Ectodermal cell (in vitro differentiated cells): Measurements from ENCODE around the gene CACNA2D3.

Source experiments
- H3K27ac ChIP-seq: 2 replicates; pipeline ENCODE4 v1.7.0; 2013; ENCODE audit warnings: mild to moderate bottlenecking, low read depth, low read length; ENCODE audit not compliant: insufficient read depth, poor library complexity, severe bottlenecking
- H3K27me3 ChIP-seq: 2 replicates; pipeline ENCODE4 v1.7.0; 2013; ENCODE audit warnings: mild to moderate bottlenecking, low read length; ENCODE audit not compliant: insufficient read depth, control insufficient read depth, poor library complexity, severe bottlenecking
- H3K36me3 ChIP-seq: one replicate; pipeline ENCODE4 v1.7.0; 2013; ENCODE audit warnings: low read length; ENCODE audit not compliant: control insufficient read depth, insufficient read depth
- H3K4me1 ChIP-seq: one replicate; pipeline ENCODE4 v1.7.0; 2013; ENCODE audit warnings: low read length; ENCODE audit not compliant: control insufficient read depth, insufficient read depth
- H3K4me3 ChIP-seq: 2 replicates; pipeline ENCODE4 v1.7.0; 2013; ENCODE audit warnings: low read depth, low read length, control low read depth; ENCODE audit not compliant: insufficient read depth
- H3K9me3 ChIP-seq: 2 replicates; pipeline ENCODE4 v1.7.0; 2013; ENCODE audit warnings: mild to moderate bottlenecking, low read length, moderate library complexity; ENCODE audit not compliant: control insufficient read depth
- WGBS, 2 experiments: methylation state at CpG; one replicate each; pipeline ENCODE4 v1.1.7; 2013; ENCODE audit warnings: missing lambda C conversion rate in 2 of 2; 5-methylcytosine and 5-hydroxymethylcytosine counted together

CACNA2D3 gene

GRCh38 chr3:54144284-54144683 lies 21.9 kb downstream of the CACNA2D3 start:
- no peak overlapping the region for H3K4me3 ChIP-seq
- H3K9me3 ChIP-seq, result no peaks in the 10 kb centered on the region
- no peaks in the 10 kb centered on the region for H3K36me3 ChIP-seq
- H3K4me1 ChIP-seq, result no peaks in the 10 kb centered on the region
- 88 to 91% methylated on average over 2 of the region's 2 CpGs for WGBS, 2 experiments
- H3K27ac ChIP-seq, result no peak overlapping the region
- no peaks in the 10 kb centered on the region for H3K27me3 ChIP-seq

GRCh38 chr3:54146506-54147239 lies 24.3 kb downstream of the CACNA2D3 start:
- Histone ChIP-seq H3K36me3 (no peaks in the 10 kb centered on the region), H3K27ac (no peak overlapping the region), H3K9me3 (no peaks in the 10 kb centered on the region), H3K4me1 (no peaks in the 10 kb centered on the region), H3K4me3 (no peak overlapping the region), H3K27me3 (no peaks in the 10 kb centered on the region)
- WGBS, 2 experiments, result 25 to 31% methylated on average over 13 of the region's 14 CpGs

GRCh38 chr3:54150864-54151467 lies 28.6 kb downstream of the CACNA2D3 start:
- 91 to 93% methylated on average over 3 of the region's 3 CpGs for WGBS, 2 experiments
- Histone ChIP-seq H3K9me3 (no peaks in the 10 kb centered on the region), H3K4me3 (no peak overlapping the region)

GRCh38 chr3:54153477-54153876 lies 31.1 kb downstream of the CACNA2D3 start:
- H3K4me1 ChIP-seq, result no peaks in the 10 kb centered on the region
- H3K27ac ChIP-seq, result no peak overlapping the region
- 96 to 100% methylated on average over 1 of the region's 1 CpG for WGBS, 2 experiments
- H3K36me3 ChIP-seq, result no peaks in the 10 kb centered on the region
- H3K4me3 ChIP-seq, result no peak overlapping the region
- no peaks in the 10 kb centered on the region for H3K9me3 ChIP-seq
- H3K27me3 ChIP-seq, result no peaks in the 10 kb centered on the region

More at GRCh38 chr3:54150864-54151467, 28.6 kb downstream of the CACNA2D3 start:
- Histone ChIP-seq H3K36me3 (no peaks in the 10 kb centered on the region), H3K4me1 (no peaks in the 10 kb centered on the region), H3K27ac (no peak overlapping the region), H3K27me3 (no peaks in the 10 kb centered on the region)

- no peaks in the 10 kb centered on the region for H3K36me3 ChIP-seq
- WGBS, 2 experiments, result 72 to 73% methylated on average over 2 of the region's 2 CpGs
- no peaks in the 10 kb centered on the region for H3K27me3 ChIP-seq
- H3K9me3 ChIP-seq, result no peaks in the 10 kb centered on the region
- no peak overlapping the region for H3K27ac ChIP-seq
- H3K4me1 ChIP-seq, result peaks cover 4% of the 10 kb centered on the region
- H3K4me3 ChIP-seq, result no peak overlapping the region
Measured at GRCh38 chr3:54157860-54158259, 35.5 kb downstream of the CACNA2D3 start.

- peaks cover 4% of the 10 kb centered on the region for H3K4me1 ChIP-seq
- H3K9me3 ChIP-seq, result no peaks in the 10 kb centered on the region
- WGBS, 2 experiments, result 48 to 100% methylated on average over 1 to 2 of the region's 3 CpGs
- H3K27ac ChIP-seq, result no peak overlapping the region
- no peaks in the 10 kb centered on the region for H3K36me3 ChIP-seq
- no peaks in the 10 kb centered on the region for H3K27me3 ChIP-seq
- no peak overlapping the region for H3K4me3 ChIP-seq
Measured at GRCh38 chr3:54159917-54160316, 37.6 kb downstream of the CACNA2D3 start.

- Histone ChIP-seq H3K9me3 (no peaks in the 10 kb centered on the region), H3K27me3 (no peaks in the 10 kb centered on the region), H3K27ac (no peak overlapping the region), H3K4me3 (no peak overlapping the region), H3K36me3 (no peaks in the 10 kb centered on the region), H3K4me1 (peaks cover 4% of the 10 kb centered on the region)
- 74% methylated on average over 9 of the region's 9 CpGs for WGBS, 2 experiments
Measured at GRCh38 chr3:54163441-54163840, 41.1 kb downstream of the CACNA2D3 start.

- Histone ChIP-seq H3K4me3 (no peak overlapping the region), H3K36me3 (no peaks in the 10 kb centered on the region), H3K9me3 (no peaks in the 10 kb centered on the region), H3K4me1 (no peaks in the 10 kb centered on the region), H3K27ac (no peak overlapping the region), H3K27me3 (no peaks in the 10 kb centered on the region)
- WGBS, 2 experiments, result 86 to 92% methylated on average over 10 of the region's 10 CpGs
Measured at GRCh38 chr3:54164192-54164975, 42.0 kb downstream of the CACNA2D3 start.

- Histone ChIP-seq H3K4me1 (no peaks in the 10 kb centered on the region), H3K27me3 (no peaks in the 10 kb centered on the region), H3K36me3 (no peaks in the 10 kb centered on the region), H3K27ac (no peak overlapping the region), H3K9me3 (no peaks in the 10 kb centered on the region), H3K4me3 (no peak overlapping the region)
- 86 to 91% methylated on average over 2 of the region's 2 CpGs for WGBS, 2 experiments
Measured at GRCh38 chr3:54165865-54166264, 43.5 kb downstream of the CACNA2D3 start.

GRCh38 chr3:54167999-54168398 lies 45.6 kb downstream of the CACNA2D3 start:
- no peaks in the 10 kb centered on the region for H3K4me1 ChIP-seq
- 83 to 85% methylated on average over 1 of the region's 1 CpG for WGBS, 2 experiments
- H3K27me3 ChIP-seq, result no peaks in the 10 kb centered on the region

More at GRCh38 chr3:54167999-54168398, 45.6 kb downstream of the CACNA2D3 start:
- no peaks in the 10 kb centered on the region for H3K9me3 ChIP-seq
- H3K36me3 ChIP-seq, result no peaks in the 10 kb centered on the region
- no peak overlapping the region for H3K27ac ChIP-seq
- no peak overlapping the region for H3K4me3 ChIP-seq
